ENCODE data around the gene PLCD3.
A peak's percentile ranks its signal among the peaks of the same experiment; 100 is the strongest.

Gene PLCD3, protein sequence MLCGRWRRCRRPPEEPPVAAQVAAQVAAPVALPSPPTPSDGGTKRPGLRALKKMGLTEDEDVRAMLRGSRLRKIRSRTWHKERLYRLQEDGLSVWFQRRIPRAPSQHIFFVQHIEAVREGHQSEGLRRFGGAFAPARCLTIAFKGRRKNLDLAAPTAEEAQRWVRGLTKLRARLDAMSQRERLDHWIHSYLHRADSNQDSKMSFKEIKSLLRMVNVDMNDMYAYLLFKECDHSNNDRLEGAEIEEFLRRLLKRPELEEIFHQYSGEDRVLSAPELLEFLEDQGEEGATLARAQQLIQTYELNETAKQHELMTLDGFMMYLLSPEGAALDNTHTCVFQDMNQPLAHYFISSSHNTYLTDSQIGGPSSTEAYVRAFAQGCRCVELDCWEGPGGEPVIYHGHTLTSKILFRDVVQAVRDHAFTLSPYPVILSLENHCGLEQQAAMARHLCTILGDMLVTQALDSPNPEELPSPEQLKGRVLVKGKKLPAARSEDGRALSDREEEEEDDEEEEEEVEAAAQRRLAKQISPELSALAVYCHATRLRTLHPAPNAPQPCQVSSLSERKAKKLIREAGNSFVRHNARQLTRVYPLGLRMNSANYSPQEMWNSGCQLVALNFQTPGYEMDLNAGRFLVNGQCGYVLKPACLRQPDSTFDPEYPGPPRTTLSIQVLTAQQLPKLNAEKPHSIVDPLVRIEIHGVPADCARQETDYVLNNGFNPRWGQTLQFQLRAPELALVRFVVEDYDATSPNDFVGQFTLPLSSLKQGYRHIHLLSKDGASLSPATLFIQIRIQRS

DNA sequence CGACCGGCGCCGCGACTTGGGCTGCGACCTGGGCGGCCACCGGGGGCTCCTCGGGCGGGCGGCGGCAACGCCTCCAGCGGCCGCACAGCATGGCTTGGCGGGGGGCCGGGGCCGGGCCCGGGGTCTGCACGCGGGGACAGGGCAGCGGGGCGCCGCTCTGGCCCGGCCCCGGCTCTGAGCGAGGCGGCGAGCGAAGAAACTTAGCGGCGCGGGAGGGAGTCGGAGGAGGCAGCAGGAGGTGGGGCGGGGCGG, at the start of gene PLCD3:
Gene PLCD3, minus strand, starts transcription at position 196 of the 252 bp plus-strand sequence. Its CDS starts 105 bp downstream, at position 91.
- no peak for DNase-seq (ENCODE audit: low spot score)

DNA sequence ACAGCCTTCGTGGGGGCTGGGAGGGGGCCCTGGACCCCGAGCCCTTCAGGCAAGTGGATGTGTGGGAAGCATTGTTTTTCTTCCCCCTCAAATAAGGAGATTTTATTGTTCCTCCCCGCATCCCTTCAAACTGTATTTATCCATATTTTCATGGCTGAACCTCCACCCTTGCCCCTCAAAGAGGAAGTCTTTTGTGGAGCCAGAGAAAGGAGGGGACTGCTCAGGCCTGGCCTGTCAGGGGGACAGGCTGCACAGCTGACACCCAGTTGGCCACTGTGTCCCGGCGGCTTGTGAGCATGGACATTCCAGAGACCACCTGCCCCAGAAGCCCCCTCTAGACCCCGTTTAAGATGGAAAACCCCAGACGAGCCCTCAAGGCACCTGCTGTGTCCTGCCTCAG, 45.2 kb upstream of the PLCD3 start:
- DNase-seq (ENCODE audit: low spot score): no peak

DNA sequence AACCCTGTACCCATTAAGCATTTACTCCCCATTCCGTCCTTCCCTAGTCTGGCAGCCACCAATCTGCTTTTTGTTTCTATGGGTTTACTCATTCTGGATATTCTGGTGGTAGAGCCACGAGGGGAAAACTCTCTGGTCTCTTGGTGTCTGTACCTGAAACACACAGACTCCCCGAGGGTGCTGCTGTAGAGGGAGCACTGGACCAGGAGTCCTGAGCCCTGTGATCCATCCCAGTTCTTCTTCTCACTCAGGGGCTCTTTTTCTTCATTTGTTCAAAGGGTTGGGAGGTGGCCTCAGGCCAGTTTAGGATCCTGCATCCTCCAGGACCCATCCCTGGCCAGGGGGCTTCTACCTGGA, 43.4 kb upstream of the PLCD3 start:
- DNase-seq (ENCODE audit: low spot score): no peak

DNA sequence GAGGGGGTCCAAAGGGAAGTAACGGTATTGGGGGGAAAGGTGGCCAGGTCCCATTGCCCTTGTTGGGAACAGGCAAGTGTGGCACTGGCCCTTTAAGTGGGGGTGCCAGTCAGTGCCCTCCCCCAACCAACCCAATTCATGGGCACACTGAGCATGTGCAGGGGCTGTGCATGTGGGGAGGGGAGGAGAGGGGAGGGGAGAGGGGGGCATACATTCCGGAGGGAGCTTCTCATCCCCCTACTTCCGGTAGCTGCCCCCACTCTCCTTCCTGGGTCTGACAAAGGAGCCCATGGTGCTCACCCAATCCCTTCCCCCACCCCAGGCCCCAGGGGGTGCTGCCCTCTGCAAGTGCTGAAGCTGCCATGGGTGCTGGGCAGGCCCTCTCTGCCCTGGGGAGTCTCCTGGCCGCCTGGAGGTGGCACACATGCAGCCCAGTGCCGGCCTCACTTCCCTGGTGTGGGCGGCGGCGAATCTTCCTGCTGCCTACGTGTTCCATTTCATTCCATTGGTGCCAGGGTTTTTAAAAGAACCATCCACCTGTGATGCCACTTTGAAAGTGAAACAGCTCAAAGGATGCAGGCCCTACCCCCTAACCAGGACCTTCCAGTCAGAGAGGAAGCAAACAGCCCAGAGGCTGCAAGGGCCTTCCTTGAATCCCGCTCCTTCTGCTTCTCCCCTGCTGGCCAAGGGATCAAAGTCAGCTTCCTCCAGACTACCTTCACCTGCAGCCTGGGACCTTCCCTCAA, 40.4 kb upstream of the PLCD3 start:
- peak; percentile 74 for DNase-seq (ENCODE audit: low spot score)

DNA sequence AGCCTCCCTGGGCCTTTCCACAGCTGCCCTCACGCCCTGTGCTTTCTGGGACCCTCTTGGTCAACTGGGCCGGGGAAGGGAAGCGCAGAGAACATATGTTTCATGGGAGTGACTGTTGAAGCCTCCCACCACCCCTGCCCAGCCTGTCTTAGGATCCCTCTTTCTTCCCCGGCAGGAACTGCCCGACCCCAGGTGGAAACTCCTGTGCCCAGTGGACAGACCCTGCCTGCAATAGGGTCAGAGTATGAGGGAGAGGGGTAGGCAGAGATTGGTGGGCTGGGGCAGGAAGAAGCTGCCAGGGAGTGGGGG, 39.9 kb upstream of the PLCD3 start:
- DNase-seq (ENCODE audit: low spot score): no peak

DNA sequence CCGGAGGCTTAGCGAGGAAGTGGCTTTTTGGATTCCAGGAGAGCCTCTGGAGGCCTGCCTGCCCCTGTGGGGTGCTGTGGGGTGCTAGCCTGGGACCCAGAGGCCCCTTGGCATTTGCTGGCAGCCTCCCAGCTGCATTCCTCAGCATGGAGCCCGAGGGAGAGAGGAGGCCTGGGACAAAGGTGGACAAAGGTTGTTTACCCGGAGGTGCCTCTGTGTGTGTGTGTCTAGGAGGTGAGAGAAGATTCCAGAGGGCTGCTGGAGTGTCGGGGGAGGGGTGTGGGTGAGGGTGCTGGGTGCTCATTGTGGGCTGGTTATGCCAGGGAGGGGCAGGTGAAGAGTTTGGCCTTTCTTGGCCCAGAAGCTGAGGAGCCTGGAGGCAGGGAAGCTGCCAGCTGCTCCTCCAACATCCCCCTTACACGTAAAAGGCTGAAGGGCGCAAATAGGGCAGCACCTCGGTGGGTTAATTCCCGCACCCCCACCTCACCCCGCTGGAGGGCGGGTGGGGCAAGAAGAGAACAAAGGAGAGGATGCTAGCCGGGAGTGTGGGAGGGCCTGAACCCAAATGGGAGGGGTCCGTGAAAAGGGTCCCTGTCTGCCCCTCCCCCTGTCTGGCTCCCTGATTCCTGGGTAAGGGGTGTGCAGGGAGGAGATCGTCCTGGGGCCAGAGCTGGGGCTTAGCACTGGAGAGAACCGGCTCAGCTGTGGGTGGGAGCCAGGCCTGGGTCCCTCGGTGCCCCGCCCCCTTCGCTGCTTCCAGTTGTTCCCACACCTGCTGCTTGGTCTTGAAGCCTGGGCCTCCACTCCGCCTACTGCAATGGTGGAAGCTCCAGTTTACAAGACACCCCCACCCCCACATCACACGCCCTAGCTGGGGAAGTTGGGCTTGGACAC, 39.3 kb upstream of the PLCD3 start:
- DNase-seq (ENCODE audit: low spot score): no peak

DNA sequence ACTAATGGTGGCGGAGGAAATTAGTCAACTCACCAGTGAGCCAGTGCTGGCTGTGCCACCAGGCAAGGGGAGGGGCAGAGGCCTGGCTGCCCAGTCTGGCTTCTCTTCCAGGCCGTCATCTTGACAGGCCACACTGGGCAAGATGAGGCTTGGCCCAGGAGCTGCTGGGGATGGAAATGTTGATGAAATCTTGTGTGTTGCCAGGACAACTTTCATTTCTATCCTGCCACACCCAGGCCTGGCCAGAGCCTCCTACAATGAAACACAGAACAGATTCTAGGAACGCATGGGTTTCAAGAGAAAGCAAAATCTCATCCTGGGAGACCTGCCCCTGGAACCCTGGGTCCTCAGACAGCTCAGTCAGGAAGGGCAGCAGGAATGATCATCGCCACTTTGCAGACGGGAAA, 38.6 kb upstream of the PLCD3 start:
- DNase-seq (ENCODE audit: low spot score): no peak

DNA sequence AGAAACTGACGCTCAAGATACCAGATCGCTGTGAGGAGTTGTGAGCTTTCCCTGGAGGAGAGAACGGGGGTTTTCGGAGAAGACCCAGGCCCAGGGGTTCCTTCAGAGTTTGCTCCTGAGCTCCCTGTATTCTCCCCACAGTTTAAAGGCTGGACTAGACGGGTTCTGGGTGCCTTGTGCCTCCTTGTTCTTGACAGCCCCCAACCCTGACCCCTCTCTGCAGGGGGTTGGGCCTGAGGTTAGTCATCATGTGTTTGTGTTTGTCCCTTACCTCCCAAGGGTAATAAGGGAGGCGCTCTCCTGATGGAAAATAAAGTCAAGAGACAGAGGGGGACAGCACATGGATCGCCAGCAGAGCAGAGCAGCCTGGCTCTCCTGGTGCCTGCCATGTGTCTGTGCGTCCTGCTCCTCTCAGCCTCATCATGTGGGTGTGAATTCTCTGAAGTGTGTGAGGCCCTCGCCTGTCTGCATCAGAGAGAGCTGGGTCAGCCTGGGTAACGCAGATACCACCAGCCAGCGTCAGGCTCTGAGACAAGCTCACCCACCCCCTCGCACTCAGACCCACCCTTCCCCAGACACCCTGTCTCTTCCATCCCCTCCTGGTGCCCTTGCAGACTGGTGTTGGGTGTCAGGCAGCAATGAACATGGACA, 38.1 kb upstream of the PLCD3 start:
- DNase-seq (ENCODE audit: low spot score): no peak

DNA sequence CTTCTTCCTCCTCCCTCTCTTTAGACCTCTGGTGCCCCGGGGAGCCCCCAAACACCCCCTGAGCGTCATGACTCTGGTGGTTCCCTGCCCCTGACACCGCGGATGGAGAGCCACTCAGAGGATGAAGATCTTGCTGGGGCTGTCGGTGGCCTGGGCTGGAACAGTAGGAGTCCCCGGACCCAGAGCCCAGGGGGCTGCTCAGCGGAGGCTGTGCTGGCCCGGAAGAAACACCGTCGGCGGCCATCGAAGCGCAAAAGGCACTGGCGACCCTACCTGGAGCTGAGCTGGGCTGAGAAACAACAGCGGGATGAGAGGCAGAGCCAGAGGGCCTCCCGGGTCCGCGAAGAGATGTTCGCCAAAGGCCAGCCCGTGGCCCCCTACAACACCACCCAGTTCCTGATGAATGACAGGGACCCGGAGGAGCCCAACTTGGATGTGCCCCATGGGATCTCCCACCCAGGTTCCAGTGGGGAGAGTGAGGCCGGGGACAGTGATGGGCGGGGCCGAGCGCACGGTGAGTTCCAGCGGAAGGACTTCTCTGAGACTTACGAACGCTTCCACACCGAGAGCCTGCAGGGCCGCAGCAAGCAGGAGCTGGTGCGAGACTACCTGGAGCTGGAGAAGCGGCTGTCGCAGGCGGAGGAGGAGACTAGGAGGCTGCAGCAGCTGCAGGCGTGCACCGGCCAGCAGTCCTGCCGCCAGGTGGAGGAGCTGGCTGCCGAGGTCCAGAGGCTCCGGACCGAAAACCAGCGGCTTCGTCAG, 36.9 kb upstream of the PLCD3 start:
- no peak for DNase-seq (ENCODE audit: low spot score)

DNA sequence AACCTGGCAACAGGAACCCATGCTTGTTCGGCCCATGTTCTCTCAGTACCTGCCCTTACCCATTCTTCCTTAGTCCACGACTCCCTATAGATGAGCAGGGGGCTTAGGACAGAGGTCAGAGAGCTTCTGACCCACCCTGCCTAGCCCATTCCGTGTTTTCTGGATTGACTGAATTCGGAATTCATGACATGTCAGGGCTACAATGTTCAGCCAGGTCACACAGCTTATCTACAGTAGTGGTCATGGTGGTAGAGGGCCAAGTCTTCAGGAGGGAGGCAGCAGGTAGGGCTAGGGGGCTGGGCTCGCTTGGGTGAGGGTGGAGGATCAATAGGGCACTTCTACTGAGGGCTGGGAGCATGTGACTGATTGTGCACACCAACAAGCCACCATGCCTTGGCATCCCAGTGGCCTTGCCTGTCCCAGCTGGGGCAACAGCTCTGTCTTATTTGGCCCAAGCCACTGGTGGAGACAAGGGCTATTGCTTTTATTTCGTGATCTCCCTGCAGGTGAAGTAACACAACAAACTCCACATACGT, 32.5 kb upstream of the PLCD3 start:
- no peak for DNase-seq (ENCODE audit: low spot score)

DNA sequence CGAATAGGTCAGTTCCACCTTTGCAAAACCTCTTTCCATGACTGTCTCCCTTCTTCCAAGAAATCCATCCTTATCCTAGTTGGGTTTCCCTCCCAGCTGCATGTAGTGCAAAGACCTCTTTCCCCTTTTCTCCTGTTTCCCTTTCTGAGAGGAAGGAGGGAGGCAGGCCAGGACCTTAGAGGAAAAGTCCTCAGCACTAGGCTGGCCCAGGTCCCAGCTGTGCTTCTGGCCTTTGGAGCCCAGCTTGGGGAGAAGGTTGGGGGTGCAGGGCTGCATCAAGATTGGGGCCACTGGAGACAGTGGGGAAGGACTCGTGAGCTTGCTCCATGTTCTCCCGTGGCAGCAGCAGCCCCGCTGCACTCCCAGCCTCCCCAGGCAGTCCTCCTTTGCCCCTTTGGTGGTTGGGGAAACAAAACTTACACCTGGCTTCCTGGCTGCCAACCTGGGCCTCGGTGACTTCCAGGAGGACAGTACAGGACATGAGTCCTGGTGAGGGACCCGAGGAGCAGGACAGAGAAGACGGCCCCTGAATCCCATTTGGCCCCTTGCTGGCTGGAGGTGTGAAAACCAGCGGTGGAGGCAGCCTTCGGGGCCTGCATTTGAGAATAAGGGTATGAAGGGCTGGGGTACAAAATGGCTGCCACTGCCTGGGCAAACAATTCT, 29.8 kb upstream of the PLCD3 start:
- no peak for DNase-seq (ENCODE audit: low spot score)

DNA sequence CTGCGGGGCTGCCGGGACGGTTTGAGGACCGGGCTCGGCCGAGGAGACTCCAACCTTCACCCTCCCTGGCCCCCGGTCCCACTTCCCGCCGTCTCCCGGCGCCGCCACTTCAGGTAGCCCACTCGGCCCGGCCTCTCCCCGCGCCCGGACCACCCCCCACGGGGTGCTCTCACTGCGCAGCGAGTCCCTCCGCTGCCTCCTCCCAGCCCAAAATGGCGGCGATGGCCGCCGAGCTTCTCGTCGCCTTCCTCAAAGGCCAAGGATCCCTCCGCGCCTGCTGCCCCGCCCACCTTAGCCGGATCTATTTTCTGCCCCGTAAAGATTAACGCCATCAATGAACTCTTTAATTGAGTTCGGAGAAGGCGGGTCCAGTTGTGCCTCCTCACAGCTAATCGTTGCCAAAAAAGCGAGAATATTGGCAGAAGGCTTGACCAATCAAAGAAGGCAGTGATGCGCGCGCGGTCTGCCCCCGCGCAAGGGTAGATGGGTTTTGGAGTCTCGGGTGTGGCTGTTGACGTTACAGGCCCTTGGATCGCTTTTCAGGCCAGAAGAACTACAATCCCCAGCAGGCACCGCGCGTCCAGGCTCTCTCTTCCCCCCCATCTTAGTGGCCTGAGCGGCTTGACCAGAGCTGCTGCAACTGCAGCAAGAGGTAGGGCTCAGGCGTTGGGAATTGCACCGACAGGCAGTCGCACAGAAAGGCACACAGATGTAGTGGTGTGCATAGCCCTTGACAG, 29.1 kb upstream of the PLCD3 start, which contains the start of gene HEXIM2:
Gene HEXIM2, plus strand, starts transcription at position 588 of the 737 bp plus-strand sequence. CDS start 919 bp downstream, outside the sequence.
- DNase-seq (ENCODE audit: low spot score): peak; percentile 99

DNA sequence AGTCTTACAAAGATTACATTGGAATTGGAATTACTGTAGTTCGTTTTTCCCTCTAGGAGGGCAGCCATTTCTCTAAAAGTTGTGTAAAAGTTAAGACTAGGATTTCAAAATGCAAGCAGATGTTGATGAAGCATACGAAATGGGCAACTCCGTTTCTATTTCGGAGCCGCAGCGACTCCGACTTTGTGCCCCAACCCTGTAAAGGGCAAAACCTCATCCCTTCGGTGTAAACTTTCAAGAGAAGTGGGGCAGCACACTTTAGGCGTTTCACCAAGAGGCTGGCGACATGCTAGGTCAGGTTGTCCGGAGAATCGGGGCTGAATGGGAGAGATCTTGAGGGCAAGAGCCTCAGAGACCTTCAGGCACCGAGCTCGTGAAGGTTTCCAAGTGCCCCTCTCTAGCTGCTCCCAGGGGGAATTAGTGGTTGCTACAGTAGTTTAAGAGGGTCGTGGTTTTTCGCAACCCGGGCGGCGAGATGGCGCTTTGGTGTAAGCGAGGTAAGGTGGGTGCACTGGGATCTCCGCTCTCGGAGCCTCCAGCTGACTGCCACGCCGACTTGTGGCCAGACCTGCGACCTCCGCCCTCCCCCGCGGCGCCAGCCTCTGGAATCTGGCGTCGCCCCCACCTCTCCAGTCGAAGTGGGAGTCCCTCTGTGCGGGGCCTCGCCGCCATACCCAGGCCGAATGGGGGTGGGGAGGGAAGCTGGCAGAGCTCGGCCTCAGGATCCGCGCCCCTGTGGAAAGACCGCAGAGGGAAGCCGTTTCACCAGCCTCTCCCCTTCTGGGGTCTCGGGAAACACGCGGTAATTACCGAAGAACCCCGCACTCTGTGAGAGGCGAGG, 28.4 kb upstream of the PLCD3 start:
- peak; percentile 48 for DNase-seq (ENCODE audit: low spot score)

DNA sequence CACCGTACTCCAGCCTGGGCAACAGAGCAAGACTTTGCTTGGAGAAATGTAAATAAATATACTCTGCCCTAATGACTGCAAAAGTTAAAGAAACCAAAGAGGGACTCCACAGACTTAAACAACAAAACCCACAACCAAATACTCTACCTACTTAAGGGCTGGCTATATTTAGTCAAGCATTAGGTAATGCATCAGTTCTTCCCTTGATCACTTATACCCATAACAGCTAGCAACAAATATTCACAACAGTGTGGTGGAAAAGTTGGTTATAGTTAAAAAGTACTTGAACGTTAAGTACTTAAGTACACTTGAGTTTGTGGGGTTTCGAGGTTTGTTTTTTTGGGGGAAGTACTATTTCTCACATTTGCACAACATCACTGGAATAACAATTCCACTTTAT, 23.9 kb upstream of the PLCD3 start:
- DNase-seq (ENCODE audit: low spot score): no peak

DNA sequence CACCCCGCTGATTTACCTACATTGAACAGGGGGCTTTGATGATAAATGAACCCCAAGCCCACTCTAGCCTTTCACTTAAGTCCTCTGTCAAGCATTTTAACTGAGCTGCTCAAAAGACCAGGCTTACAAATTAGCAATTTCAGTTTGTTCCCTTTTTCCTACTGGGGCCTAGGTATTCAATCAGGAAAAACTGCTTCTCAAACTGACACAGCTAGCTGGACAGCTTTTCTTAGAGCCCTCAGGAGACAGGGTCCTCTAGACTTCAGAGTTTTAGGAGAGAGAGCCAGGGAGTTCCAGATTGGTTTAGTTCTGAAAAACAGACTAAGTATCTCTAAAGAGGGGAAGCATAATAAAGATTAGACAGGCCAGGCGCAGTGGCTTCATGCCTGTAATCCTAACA, 23.2 kb upstream of the PLCD3 start:
- no peak for DNase-seq (ENCODE audit: low spot score)

DNA sequence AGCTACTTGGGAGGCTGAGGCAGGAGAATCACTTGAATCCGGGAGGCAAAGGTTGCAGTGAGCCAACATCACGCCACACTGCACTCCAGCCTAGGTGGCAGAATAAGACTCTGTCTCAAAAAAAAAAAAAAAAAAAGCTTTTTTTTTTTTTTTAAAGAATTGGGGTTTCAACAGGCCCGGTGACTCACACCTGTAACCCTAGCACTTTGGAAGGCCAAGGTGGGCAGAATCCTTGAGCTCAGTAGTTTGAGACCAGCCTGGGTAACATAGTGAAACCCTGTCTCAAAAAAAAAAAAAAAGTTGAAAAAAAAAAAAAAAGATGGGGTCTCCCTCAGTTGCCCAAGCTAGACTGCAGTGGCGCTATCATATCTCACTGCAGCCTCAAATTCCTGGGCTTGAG, 22.7 kb upstream of the PLCD3 start:
- no peak for DNase-seq (ENCODE audit: low spot score)

DNA sequence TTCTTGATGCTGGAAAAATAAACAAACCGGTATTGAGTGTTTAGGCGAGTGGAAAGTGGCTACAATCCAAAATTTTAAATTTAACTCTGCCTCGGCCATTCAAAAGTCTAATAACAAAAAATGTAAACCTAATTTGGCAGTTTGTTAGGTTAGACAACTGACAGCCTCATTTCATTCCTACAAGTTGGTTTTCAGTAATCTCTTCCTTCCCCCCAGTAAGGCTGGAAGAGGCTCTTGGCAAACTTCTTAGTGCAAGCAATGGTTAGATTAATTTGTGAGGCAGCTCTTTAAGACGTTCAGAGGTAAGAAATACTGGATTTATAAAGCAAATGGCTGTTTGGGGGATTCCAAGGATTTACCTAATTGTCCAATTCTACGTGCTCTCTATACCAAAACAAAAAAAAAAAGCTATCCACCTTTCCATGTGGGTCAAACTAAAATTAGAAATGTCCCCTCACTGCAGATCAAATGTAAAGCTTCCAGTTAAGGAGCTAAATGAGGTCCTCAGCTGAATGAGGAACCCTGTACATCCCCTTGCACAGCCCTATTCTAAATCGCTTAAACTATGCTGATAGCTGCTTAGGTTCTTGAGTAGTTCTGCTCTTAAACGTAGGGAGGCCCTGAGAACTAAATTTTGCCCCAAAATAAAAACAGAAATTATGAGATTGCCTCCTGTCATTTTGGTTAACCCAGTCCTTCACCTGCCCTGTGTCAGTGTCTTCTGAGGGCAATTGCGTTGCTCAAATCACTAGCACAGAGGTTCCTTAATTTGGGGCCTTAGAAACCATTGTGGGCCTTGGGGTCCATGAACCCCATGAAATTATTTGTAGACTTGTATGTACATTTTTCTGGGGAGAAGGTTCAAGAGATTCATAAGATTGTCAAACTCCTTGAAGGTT, 18.8 kb upstream of the PLCD3 start:
- no peak for DNase-seq (ENCODE audit: low spot score)

All from CD4-positive, alpha-beta T cell treated with Interleukin-6 at 100 ng/mL for 8 hours (primary cell).